HG03460 (cell line): Measurements from ENCODE around the gene PDK3.

ENCODE experiments used
- ATAC-seq: cut with Tn5 transposase; IDR thresholded peaks from one replicate; pipeline ENCODE4 v1.9.1; 2021; ENCODE audit not compliant: unreplicated experiment

Gene PDK3

DNA sequence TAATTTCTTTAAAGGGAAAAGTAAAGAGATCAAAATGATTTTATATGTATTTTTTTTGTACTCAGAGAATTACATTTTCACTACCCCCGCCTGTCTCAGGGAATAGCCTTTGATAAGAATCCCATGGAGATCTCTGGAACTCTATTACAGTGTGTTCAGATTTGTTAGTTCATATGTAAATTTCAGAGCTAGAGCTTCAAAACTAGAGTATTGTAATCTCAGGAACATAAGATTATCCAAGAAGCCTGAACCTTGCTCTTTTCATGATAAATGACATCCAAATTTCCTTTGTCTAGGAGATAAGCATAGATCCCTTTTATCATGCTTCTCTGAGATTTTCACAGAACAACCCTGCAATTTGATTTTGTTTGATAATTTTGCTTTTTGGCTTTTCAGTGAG lies 82.9 kb downstream of the PDK3 start:
- ATAC-seq, result no peak

DNA sequence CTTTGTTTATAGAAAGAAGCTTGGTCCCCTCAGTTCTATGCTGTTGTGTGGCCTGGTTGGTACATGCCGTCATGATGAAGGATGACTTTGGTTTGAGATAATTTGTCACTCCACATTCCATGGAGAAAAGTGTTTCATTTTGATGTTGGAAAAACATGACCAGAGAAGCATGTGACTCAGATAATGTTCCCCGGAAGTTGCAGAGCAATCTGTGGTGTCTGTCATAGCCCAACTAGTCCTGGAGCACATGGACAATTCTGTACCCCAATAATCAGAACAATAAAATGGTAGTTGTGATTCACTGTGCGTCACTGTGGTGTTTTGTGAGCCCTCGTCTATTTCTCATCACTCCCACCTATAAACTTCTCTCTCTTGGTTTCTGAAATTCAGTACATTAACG lies 85.1 kb downstream of the PDK3 start:
- ATAC-seq, result no peak

DNA sequence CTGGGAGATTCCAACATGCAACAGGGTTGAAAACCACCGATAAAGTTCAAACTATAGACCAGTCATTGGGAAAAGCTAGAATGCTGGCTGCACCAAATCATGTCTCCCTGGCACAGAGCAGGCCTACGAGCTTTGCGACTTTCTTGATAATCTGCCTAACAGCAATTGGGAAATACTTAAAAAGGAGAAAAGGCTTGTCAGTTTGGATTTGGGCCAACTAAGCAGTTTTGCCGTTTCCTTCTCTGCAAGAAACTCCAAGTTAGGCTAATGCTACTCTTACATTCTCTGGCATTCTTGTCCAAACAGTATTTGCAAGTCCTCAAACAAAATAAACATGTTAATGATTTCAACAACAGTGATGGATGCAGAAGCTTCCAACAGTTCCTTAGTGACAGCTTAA lies 87.9 kb downstream of the PDK3 start:
- ATAC-seq, result no peak

DNA sequence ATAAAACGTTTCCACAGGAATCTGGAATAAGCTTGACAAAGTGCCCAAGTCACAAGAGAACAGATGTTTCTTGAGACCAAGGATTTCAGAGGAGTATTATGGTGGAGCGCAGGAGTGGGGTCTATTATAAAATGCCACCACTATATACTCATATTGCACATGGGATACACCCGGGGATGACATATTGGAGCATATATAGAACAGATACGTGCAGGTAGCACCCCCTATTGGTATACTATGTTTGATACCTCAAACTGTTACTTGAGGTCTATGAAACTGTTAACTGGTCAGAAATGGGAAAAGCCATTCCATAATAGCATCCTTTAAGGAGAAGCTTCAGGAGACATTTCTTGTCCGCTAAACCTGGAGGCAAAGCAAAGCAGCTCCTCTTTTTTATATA lies 96.0 kb downstream of the PDK3 start:
- ATAC-seq, result no peak

DNA sequence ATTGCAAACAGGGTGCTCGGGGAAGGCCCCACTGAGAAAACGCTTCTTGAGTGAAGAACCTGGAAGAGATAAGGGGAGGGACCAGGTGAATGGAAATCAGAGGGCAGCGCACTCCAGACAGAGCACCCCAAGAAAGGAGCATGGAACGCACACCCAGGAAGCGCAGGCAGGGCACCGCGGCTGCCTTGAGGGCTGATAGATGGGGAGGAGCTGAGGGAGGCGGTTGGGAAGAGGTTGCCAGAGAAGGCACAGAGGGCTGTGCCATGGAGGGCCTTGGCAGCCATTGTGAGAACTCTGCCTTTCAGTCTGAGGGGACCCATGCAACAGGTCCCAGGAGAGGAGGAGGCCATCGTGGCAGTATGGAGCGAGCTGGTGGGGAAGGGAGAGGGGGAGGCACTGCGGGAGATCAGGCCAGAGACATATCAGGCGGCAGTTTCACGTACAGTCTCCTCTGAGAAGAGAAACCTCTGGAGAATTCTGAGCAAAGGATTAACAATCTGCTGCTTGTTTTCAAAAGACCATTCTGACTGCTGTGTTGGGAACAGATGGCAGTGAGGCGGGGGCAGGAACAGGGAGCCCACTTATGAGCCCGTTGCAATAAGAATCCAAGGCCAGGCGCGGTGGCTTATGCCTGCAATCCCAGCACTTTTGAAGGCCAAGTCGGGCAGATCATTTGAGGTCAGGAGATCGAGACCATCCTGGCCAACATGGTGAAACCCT lies 98.4 kb downstream of the PDK3 start:
- no peak for ATAC-seq

DNA sequence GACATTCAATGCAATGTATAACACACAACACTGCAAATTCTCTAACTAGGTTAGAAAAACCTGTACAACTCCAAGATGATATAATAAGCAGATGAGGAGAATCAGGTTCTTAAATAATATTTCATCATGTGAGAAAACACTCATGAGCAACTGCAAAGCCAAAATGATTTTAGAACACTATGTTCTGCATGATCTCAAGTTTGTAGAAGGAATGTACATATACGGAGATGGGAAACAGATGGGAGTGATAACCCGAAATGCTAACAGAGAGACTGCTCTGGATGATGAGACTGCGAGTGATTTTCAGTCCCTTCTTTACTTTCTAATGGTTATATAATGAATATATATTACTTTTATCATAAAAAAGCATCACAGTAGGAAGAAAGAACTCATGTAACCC lies 101.2 kb downstream of the PDK3 start:
- ATAC-seq, result no peak

DNA sequence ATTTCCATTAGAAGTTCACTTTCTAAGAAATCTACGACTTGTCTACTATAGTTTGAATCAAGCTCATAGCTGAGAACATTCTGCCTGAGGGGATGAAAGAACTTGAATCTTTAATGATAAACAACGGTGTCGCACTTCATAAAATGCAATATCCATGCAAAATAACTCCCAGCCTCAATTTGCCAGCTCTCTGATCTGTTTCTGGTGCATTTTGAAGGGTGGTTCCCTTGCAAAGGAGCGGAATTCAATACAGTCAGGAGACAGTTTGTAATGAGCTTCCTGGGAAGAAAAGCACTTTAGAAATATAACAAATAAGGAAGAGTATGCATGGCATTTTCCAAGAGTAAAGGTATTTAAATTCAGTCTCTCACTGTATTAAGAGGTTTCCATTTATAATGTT lies 102.1 kb downstream of the PDK3 start:
- no peak for ATAC-seq

DNA sequence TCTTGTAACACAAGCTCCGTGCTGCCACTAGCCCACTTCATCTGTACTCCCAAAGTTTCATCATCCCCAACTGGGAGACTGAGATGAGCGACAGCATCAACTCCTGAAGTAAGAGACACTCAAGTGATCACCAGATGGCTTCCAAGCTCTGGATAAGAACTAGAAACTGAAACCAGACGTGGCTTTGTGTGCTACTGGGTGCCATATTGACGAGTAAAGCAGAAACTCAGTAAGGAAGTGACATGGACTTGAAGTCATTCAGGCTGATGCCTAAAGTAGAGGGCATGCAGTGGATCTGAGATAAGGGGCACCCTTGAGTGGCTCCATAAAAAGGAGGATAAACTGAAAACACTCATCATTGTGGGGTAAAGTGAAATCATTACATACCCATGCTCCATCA lies 109.7 kb downstream of the PDK3 start:
- ATAC-seq, result no peak

DNA sequence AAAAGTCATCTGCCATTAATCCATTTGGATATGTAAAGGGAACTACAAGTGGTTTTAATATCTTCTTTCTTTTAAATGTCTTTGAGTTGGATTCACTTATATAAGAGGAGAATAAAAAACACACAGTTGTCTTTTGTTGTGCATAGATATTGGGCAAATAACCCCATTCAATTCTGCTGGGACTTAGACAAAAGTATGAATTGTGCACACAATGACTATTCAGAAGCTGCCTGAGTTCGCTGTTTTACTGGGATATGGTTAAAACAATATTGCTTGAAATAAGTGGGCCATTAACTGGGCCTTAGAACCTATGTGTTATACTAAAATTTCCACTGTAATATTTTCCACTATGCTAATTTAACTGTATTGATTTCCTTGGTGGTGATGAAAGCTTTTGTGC lies 110.4 kb downstream of the PDK3 start:
- ATAC-seq, result no peak

DNA sequence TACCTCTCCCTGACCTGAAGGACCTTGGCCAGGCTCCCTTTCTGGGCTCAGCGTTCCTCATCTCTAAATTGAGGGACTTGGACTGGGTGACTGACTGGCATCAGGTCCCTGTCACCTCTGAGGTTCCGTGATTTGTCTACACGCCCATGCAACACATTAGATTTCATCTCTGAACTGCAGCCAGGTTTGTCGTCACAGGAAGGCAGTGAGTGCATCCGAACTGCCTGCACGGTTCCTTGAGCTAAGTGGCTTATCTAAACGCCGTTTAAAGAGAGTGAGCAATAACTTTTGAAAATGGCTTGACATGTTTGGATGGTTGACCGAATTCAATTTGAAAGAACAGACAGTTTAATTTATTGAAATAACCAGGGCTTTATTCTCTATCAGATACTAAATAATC lies 112.0 kb downstream of the PDK3 start:
- ATAC-seq, result no peak
